ENCODE measurements around the gene KCNG2.

DNA sequence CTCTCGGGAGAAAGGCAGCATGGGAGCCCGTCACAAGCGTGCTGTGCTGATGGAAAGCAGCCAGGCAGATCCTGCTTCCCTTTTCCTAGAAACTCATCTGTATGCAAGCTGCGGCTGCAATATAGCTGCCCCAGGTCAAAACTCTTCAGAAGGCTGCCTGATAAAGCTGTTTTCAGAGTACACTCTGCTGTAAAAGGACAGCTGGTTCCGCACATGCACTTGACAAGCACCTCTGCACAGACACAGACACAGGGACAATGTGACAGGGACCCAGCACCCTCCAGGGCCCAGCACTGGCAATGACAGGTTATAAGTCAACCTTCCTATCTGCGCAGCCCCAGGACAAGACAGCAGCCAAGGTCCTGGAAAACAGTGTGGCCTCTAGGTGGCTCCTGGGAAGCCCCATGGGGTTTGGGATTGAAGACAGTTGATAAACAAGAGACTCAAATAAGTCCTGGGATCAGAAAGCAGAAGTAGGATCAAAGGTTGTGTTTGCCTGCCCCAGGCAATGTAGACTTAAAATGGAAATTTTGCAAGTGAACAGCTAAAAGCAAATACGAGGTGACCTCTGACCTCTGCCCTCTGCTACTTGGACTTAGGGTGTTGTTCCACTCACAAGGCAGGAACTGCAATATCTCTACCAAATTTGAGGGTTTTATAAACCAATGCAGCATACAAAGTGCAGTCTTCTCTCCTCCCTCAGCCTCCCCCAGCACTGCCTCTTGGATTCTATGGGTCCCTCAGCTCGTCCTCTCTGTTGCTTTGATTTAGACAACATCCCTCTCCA lies 136.8 kb downstream of the KCNG2 start:
- TF ChIP-seq, protein P1, sequence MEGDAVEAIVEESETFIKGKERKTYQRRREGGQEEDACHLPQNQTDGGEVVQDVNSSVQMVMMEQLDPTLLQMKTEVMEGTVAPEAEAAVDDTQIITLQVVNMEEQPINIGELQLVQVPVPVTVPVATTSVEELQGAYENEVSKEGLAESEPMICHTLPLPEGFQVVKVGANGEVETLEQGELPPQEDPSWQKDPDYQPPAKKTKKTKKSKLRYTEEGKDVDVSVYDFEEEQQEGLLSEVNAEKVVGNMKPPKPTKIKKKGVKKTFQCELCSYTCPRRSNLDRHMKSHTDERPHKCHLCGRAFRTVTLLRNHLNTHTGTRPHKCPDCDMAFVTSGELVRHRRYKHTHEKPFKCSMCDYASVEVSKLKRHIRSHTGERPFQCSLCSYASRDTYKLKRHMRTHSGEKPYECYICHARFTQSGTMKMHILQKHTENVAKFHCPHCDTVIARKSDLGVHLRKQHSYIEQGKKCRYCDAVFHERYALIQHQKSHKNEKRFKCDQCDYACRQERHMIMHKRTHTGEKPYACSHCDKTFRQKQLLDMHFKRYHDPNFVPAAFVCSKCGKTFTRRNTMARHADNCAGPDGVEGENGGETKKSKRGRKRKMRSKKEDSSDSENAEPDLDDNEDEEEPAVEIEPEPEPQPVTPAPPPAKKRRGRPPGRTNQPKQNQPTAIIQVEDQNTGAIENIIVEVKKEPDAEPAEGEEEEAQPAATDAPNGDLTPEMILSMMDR (IDR thresholded peaks at IDR 0.05 in 4 of 5, conservative IDR thresholded peaks at IDR 0.05 in 1 of 5), result no peak
- TF ChIP-seq POLR2A (IDR thresholded peaks at IDR 0.05), result no peak
